HG02981 (cell line): Measurements from ENCODE around the gene PDE6A.
"Not testable (repeated sequence)": the region's sequence is repeated elsewhere in the genome, so short reads cannot be mapped to it uniquely, and the experiment has no call there.

Experiments used
- ATAC-seq: cut with Tn5 transposase; IDR thresholded peaks from one replicate; pipeline ENCODE4 v1.9.1; 2021; ENCODE audit warnings: mild to moderate bottlenecking, moderate library complexity; ENCODE audit not compliant: unreplicated experiment

The PDE6A gene

DNA sequence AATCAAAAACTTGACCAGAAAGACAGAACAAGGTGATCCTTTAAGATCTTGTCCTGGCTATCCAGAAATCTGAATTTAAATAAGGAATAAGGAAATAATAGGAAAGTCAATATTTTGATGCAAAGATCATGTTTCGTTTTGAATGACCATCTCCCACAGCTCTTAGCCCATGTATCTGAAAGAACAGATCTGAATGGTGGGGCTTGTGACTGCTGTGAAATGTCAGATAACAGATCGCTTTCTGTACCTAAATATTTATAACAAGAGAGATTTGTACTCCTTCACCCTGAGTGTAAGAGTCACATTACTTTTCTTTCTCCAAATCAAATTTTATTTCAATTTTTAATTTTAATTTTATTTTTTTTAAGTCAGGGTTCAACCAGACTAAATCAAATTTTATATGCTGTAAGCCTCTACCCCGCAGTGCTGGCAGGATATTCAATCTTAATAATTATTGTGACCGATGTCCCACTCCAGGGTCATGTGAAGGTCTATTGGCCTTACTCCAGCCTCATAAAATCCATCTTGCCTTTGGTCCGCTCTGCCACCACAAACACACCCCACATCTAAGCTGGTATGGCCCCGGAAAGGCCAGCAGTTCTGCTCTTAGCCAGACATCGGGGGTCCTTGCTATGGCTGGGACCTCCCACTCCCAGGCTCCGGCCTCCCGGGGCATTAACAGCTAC is 9.0 kb upstream of the PDE6A start:
- no peak for ATAC-seq

GRCh38 chr5:149951138-149951749 is 6.7 kb upstream of the PDE6A start:
- ATAC-seq = no peak

- no peak for ATAC-seq
These were observed 4.4 kb upstream of the PDE6A start for GRCh38 chr5:149948993-149949392.

DNA sequence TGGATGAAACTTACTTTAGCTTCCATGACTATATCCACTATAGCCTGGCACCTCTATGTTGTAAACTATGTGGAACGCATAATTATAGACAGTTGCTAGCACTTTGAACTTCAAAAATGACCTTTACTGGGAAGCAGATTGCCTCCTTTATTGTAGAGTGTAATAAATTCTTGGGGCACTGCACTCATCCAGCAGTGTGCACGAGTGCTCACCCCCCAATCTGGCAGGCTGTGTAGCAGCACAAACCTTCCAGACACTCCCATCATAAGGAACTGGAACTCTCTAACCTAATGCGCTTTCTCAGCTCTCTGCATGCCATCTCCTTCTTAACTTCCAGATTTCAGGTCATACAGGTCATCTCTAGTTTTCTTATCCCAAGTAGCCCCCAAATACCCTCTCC is 1.5 kb upstream of the PDE6A start:
- ATAC-seq = no peak

GRCh38 chr5:149943177-149943949 is 1.2 kb downstream of the PDE6A start:
- ATAC-seq = not testable (repeated sequence)

DNA sequence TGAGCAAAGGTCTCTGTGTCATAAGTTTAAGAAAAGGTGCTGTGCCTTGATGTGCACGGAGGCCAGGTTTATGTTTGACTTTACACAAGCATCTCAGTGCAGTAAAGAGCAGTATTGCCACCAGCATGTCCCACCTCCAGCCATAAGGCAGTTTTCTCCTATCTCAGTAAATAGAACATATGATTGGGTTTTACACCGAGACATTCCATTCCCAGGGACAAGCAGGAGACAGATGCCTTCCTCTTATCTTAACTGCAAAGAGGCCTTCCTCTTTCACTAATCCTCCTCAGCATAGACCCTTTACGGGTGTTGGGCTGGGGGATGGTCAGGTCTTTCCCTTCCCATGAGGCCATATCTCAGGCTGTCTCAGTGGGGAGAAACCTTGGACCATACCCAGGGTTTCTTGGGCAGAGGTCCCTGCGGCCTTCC is 1.8 kb downstream of the PDE6A start:
- not testable (repeated sequence) for ATAC-seq

- no peak for ATAC-seq
These were observed 2.4 kb downstream of the PDE6A start for GRCh38 chr5:149942199-149942598.

- no peak for ATAC-seq
These were observed 2.8 kb downstream of the PDE6A start for GRCh38 chr5:149941795-149942194.

DNA sequence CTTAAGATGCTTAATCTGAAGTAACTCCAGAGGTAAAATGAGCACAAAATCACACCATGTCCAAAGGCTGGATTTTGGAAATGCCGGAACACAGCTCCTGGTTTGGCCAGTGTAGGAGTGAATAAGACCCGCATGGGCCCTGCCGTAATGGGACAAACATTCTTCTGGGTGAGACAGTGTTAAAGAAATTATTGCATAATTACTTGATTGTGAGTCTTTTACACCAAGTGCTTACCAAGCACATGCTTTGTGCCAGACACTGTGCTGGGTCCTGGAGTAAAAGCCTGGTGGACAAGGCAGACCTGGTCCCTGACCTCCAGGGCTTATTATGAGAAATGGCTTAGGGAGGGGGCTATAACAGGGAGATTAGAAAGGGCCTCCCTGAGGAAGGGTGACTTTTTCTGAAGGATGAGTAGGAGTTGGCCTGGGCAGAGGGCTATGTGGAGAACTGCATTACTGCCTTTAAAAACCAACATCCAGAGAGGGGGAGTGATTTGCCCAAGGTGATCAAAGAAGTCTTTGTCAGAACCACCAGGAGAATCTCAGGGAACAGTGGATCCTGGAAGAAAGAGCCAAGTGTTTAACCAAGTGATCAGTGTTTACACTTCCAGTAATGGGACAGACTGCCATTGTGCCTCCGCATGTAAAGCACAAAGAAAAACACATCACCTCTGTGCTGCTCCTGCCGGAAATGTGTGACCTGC is 3.5 kb downstream of the PDE6A start:
- ATAC-seq = no peak

- peak; percentile 73 for ATAC-seq
These were observed 4.5 kb downstream of the PDE6A start for GRCh38 chr5:149940077-149940574.

GRCh38 chr5:149939546-149939945 is 5.0 kb downstream of the PDE6A start:
- no peak for ATAC-seq

DNA sequence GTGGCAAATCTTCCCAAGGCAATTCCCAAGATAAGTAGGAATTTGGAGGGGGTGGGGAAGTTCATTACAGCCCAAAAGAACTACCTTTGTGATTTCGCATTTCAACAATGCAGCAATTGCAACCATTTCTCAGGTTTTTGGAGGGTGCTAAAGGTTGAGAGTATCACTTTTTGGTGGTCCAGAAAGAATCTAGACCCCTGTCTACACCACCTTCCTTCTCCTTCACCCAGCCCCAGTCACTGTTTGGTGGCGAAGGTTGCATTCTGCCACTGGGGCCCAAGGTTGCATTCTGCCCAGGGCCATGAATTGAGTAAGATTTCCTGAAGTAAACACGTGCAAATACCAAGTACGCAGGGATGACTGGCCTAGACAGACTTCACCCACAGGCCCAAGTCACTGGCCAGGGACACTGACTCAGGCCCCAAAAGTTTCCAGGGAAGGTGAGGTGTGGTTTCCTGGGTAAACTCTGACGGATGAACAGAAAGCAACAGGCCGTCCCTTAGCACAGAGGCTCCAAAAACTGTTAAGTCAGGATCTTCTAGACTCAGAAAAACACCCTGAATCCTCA is 5.7 kb downstream of the PDE6A start:
- no peak for ATAC-seq

DNA sequence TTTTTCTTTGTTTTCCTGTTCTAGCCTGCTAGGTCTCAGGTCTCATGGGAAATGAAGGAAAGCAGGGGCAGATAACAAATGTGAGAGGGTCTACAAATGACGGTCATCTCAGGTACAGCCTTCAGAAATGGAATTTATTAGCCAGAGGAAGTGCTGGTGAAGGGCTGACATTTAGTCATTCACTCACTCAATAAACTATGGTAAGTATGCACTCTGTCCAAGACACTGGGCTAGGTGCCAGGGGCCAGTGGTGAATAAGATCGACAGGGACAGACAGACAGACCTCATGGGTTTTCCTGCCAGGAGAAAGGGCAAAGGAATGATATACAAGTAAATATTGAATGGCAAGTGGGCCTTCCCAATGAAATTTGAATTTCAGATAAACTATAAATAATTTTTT is 6.3 kb downstream of the PDE6A start:
- ATAC-seq = no peak

DNA sequence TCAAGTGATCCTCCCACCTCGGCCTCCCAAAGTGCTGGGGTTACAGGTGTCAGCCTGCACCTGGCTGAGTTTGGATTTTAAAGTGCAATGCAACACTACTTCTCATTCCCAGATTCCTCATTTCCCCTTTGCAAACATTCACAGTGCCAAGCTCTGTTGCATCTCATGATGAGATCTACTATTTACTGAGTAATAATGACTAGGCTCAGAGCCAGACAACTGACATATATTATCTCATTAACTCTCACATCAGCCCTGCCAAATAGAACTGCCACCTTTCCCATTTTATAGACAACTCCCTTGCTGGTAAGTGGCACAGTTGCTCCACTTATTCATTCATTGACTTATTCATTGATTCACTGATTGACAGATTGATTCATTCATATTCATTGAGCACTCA is 7.0 kb downstream of the PDE6A start:
- no peak for ATAC-seq

GRCh38 chr5:149936700-149937091 is 7.9 kb downstream of the PDE6A start:
- ATAC-seq = no peak

- ATAC-seq = no peak
These were observed 8.4 kb downstream of the PDE6A start for GRCh38 chr5:149936044-149936699.

GRCh38 chr5:149935431-149935901 is 9.1 kb downstream of the PDE6A start:
- ATAC-seq = no peak

- ATAC-seq = no peak
These were observed 11.9 kb downstream of the PDE6A start for GRCh38 chr5:149932445-149933350.

GRCh38 chr5:149931992-149932436 is 12.6 kb downstream of the PDE6A start:
- no peak for ATAC-seq
